Kidney (tissue), 14 donors: ENCODE measurements around the gene CCDC43. TPM values are rescaled to one million over a fixed set of nuclear protein-coding genes. Genes with fewer than 3 reads are reported as not detected.

Experiments
- DNase-seq, 5 donors: peaks; one replicate each; pipeline ENCODE4 v3.0.0-alpha.2; 2013 to 2020
- FAIRE-seq: peaks from 2 replicates; lab custom pipeline; 2012; peaks lifted over from hg19 to GRCh38; lab: Jason Lieb, UNC
- H3K27ac ChIP-seq, 2 donors: one replicate each; pipeline ENCODE4 v1.7.0; 2013; ENCODE audit warnings: low read depth in 2 of 2, low read length in 2 of 2, inconsistent platforms in 1 of 2
- H3K27me3 ChIP-seq: one replicate; pipeline ENCODE4 v1.7.1; 2013; ENCODE audit warnings: low read length, inconsistent platforms; ENCODE audit not compliant: control insufficient read depth, insufficient read depth
- H3K36me3 ChIP-seq, 3 donors: one replicate each; pipeline versions ENCODE4 v1.7.0 to v1.7.1; 2013; ENCODE audit warnings: low read length in 3 of 3, control low read depth in 1 of 3, inconsistent platforms in 1 of 3; ENCODE audit not compliant: insufficient read depth in 3 of 3, control insufficient read depth in 2 of 3
- H3K4me1 ChIP-seq, 3 donors: one replicate each; pipeline versions ENCODE4 v1.7.0 to v1.7.1; 2013; ENCODE audit warnings: low read length in 3 of 3, inconsistent platforms in 1 of 3, low read depth in 1 of 3; ENCODE audit not compliant: control insufficient read depth in 2 of 3, insufficient read depth in 2 of 3
- H3K4me3 ChIP-seq, 3 donors: one replicate each; pipeline versions ENCODE4 v1.7.0 to v1.8.1; 2013; ENCODE audit warnings: low read length in 3 of 3, control low read depth in 1 of 3, inconsistent platforms in 1 of 3
- H3K9ac ChIP-seq, 3 donors: one replicate each; pipeline versions ENCODE4 v1.7.0 to v1.7.1; 2013; ENCODE audit warnings: low read length in 3 of 3, control low read depth in 1 of 3, inconsistent platforms in 1 of 3
- H3K9me3 ChIP-seq, 3 donors: one replicate each; pipeline versions ENCODE4 v1.7.0 to v1.7.1; 2013; ENCODE audit warnings: low read length in 3 of 3, control low read depth in 1 of 3, inconsistent platforms in 1 of 3; ENCODE audit not compliant: control insufficient read depth in 2 of 3, insufficient read depth in 1 of 3
- CTCF ChIP-seq: IDR thresholded peaks from 3 replicates; pipeline ENCODE4 v1.5.1; 2012; ENCODE audit warnings: mild to moderate bottlenecking, moderate library complexity, borderline replicate concordance; ENCODE audit not compliant: insufficient read depth; ENCODE audit errors: extremely low read depth
- intact Hi-C: fragments of 100-400 bp; cut with DNase I; formaldehyde crosslinking; loops from one replicate; pipeline ENCODE4 v1.11.1; 2022
- polyA plus RNA-seq: library from polyadenylated mRNA; stranded (reverse); fragments of 350-450 nt; fragmentation: Illumina TruSeq; extraction: RNeasy Lipid Tissue Mini Kit (QIAGEN cat#74804); gene quantifications from one replicate; pipeline ENCODE4 v1.2.3, GENCODE V29; 2014; ENCODE audit warnings: low read depth, low replicate concordance; ENCODE audit not compliant: insufficient read depth
- total RNA-seq: library from RNA; stranded (reverse); fragmentation: NEBNext Ultra II Directional; extraction: Animal tissue kit (Norgen Biotek cat#: 25700); gene quantifications from one replicate; pipeline ENCODE4 v1.2.1, GENCODE V29; 2021
- donor health status: control.
- donor health status: control.
- donor health status: control.
- donor health status: control.
- donor health status: control.
- donor health status: DM: yes; HTN: yes; CAD: no.
- donor health status: Normal renal cell carcinoma (clear cell type).

The CCDC43 gene
- total and polyA plus RNA-seq, 2 donors from 2014 or later = 14.9 to 20.3 TPM

- Histone ChIP-seq H3K36me3 (no peaks in the 10 kb centered on the region), H3K4me1 (no peaks in the 10 kb centered on the region), H3K27me3 (no peaks in the 10 kb centered on the region), H3K4me3 (no peak overlapping the region), H3K27ac (no peak overlapping the region), H3K9ac (no peak overlapping the region), H3K9me3 (no peaks in the 10 kb centered on the region)
- FAIRE-seq = no peak
- intact Hi-C loops = no loop called here
- no peak for TF ChIP-seq CTCF
- DNase-seq = no peak
Measured at GRCh38 chr17:44664867-44665266, 24.7 kb downstream of the CCDC43 start.

DNA sequence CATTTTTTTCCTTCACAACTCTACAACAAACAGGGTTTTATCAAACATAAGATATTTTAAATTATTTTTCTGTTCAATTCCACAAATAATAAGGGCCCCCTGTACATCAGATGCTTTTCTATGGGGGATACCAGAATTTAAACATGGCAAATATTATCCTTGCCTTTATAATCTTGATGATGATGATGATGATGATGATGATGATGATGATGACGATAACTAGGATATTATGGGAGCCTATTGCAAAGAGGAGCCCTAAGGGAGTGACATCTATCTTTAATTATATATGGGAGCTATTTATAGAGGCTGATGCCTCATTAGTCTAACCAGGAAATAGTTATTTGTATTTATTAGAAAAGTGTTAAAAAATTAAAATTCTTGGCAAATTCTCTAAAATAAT is 26.5 kb downstream of the CCDC43 start:
- no peaks in the 10 kb centered on the region for H3K9me3 ChIP-seq
- DNase-seq = no peak
- intact Hi-C loops = no loop called here
- TF ChIP-seq CTCF = no peak
- no peak overlapping the region for H3K9ac ChIP-seq
- H3K4me1 ChIP-seq = no peaks in the 10 kb centered on the region
- H3K27ac ChIP-seq = no peak overlapping the region
- no peak overlapping the region for H3K4me3 ChIP-seq
- no peak for FAIRE-seq
- H3K36me3 ChIP-seq = no peaks in the 10 kb centered on the region
- no peaks in the 10 kb centered on the region for H3K27me3 ChIP-seq

DNA sequence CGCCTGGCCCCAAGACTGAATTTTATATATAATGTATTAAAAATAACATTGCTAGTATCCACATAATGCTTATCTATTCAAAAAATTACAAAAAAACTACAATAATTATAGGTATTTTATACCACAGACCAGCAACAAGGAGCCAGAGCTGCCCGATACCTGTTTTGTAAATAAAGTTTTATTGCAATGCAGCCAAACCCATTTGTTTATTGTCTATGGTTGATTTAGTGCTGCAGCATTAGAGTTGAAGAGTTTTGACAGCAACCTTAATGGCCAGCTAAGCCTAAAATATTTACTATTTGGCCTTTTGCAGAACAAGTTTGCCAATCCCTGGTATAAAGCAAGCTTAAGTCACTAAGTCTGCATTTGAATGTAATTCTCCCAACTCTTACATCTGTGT is 27.7 kb downstream of the CCDC43 start:
- Histone ChIP-seq H3K9me3 (no peaks in the 10 kb centered on the region), H3K27me3 (peaks cover 2% of the 10 kb centered on the region), H3K4me3 (no peak overlapping the region), H3K27ac (no peak overlapping the region), H3K9ac (no peak overlapping the region), H3K4me1 (no peaks in the 10 kb centered on the region), H3K36me3 (no peaks in the 10 kb centered on the region)
- TF ChIP-seq CTCF = no peak
- DNase-seq (no peak), FAIRE-seq (no peak)
- intact Hi-C loops = no loop called here
